GM19372 (cell line): Measurements from ENCODE around the gene CCR2.
"Not testable (repeated sequence)": the region's sequence is repeated elsewhere in the genome, so short reads cannot be mapped to it uniquely, and the experiment has no call there.

ENCODE experiments used
- ATAC-seq: cut with Tn5 transposase; IDR thresholded peaks from one replicate; pipeline ENCODE4 v1.9.1; 2021; ENCODE audit warnings: mild to moderate bottlenecking, low read depth, moderate library complexity; ENCODE audit not compliant: unreplicated experiment

The CCR2 gene

GRCh38 chr3:46400000-46400734 is 46.3 kb downstream of the CCR2 start:
- ATAC-seq: no peak

- ATAC-seq: no peak
Observed at GRCh38 chr3:46400846-46401245, 46.9 kb downstream of the CCR2 start.

DNA sequence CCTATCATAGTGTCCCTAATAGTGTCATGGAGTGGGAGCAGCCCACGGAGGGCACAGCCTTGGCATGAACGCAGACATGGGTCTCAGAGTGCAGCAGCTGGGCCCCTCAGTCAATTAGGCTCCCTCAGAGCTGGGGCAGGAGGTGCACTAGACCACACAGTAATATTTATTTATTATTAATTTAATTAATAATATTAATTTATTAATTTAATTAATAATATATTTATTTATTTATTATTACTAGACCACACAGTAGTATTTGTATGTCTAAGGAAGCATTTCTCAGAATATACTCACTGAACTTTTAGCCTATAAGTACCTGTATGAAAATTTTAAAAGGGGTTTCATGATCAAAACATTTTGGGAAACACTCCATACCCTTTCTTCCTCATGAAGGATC is 47.7 kb downstream of the CCR2 start:
- ATAC-seq: no peak

GRCh38 chr3:46402902-46403301 is 49.0 kb downstream of the CCR2 start:
- not testable (repeated sequence) for ATAC-seq

DNA sequence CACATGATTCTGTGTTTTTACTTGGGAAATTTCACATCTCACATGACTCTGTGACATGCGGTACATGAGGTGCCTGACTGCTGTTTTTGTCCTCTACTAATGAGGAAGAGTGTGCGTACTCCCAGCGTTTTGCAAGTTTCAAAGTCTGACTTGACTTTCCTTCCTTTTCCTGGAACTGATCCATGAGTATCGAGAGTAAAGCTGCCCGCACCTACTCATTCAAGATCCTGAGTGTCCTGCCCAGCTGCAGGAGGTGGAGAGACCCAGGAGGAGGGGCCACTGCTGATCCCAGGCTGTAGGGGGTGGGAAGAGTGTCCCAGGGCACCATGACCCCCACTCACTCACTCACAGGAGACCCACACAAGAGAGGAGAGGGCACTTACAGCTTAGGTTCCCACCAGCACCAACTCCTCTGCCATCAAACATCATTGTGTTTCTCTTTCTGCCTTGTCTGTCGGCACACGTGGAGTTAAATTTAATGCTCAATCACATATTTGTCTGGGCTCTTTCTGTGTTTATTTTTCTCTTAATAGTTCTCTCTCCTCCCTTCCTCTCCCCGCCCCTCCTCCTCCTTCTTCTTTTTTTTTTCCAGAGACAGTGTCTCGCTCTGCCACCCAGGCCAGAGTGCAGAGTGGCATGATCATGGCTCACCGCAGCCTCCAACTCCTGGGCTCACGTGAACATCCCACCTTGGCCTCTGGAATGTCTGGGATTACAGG is 51.5 kb downstream of the CCR2 start:
- ATAC-seq: no peak

DNA sequence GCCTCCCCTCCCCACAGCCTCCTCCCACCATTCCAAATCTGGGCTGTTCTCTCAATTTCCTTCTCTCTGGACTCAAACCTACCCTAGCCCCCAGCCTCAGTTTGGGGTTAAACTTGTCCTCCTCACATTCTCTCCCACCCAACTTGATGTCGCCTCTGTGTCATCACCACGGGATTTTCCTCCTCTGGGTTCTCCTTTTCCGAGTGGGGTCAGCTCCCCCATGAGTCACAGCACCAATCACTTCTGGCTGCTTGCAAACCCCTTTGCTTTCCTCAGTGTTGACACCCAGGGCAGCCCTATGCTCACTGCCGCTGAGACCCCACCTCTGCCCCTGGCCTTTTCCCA is 52.5 kb downstream of the CCR2 start:
- no peak for ATAC-seq

GRCh38 chr3:46406788-46407611 is 53.1 kb downstream of the CCR2 start, which contains the start of the genes CCR5AS and CCRL2:
Gene CCR5AS (minus strand): TSS chr3:46407066.
Gene CCRL2 (plus strand): TSS chr3:46407259. CDS start chr3:46408080, 821 bp downstream.
- no peak for ATAC-seq

GRCh38 chr3:46407970-46408369 is 54.1 kb downstream of the CCR2 start:
- ATAC-seq: no peak

DNA sequence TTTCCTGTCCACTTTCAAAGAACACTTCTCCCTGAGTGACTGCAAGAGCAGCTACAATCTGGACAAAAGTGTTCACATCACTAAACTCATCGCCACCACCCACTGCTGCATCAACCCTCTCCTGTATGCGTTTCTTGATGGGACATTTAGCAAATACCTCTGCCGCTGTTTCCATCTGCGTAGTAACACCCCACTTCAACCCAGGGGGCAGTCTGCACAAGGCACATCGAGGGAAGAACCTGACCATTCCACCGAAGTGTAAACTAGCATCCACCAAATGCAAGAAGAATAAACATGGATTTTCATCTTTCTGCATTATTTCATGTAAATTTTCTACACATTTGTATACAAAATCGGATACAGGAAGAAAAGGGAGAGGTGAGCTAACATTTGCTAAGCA is 54.9 kb downstream of the CCR2 start:
- no peak for ATAC-seq

GRCh38 chr3:46409739-46410489 is 56.0 kb downstream of the CCR2 start:
- ATAC-seq: no peak
